NOMO-1 treated with DMSO at 0.1 percent for 48 hours (cell line): ENCODE data around the gene TOR1A.

ENCODE experiments used
- DNase-seq: peaks from one replicate; lab custom pipeline; 2025; ENCODE audit not compliant: unreplicated experiment; lab: John Stamatoyannopoulos, UW

Gene TOR1A, protein sequence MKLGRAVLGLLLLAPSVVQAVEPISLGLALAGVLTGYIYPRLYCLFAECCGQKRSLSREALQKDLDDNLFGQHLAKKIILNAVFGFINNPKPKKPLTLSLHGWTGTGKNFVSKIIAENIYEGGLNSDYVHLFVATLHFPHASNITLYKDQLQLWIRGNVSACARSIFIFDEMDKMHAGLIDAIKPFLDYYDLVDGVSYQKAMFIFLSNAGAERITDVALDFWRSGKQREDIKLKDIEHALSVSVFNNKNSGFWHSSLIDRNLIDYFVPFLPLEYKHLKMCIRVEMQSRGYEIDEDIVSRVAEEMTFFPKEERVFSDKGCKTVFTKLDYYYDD

DNA sequence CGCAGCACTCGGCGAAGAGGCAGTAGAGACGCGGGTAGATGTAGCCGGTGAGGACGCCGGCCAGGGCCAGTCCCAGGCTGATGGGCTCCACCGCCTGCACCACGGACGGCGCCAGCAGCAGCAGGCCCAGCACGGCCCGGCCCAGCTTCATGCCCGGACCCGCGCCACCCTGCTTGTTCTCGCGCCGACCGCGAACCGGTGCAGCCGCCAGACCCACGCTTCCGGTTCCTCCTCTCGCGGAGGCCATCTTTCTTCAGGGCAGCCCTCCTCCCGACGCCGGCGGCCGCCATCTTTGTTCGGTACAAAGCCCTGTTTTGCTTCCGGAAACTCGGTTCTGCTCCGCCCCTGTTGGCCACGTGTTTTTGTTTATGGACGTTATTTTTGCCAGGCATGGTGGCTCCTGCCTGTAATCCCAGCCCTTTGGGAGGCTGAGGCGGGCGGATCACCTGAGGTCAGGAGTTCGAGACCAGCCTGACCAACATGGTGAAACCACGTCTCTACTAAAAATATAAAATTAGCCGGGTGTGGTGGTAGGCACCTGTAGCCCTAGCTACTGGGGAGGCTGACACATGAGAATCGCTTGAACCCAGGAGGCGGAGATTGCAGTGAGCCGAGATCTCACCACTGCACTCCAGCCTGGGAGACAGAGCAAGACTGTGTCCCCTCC is at the start of gene TOR1A:
TSS of gene TOR1A (minus strand) at position 202 of the 667 bp plus-strand sequence. CDS start at position 151, 51 bp downstream.
- DNase-seq = peak; percentile 94

DNA sequence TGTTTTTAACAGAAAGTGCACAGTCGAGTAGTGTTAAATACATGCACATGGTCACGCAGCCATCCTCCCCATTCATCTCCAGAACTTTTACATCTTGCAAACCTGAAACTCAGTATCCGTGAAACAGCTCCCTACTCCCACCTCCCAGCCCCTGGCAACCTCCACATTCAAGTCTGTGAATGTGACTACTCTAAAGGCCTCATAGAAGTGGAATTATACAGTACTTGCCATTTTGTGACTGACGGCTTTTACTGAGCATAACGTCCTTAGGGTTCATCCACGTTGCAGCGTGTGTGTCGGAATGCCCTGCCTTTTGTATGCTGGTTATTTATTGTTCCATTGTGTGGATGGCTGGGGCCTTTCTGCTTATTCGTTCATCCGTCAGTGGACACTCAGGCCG is 47.1 kb upstream of the TOR1A start:
- no peak for DNase-seq

DNA sequence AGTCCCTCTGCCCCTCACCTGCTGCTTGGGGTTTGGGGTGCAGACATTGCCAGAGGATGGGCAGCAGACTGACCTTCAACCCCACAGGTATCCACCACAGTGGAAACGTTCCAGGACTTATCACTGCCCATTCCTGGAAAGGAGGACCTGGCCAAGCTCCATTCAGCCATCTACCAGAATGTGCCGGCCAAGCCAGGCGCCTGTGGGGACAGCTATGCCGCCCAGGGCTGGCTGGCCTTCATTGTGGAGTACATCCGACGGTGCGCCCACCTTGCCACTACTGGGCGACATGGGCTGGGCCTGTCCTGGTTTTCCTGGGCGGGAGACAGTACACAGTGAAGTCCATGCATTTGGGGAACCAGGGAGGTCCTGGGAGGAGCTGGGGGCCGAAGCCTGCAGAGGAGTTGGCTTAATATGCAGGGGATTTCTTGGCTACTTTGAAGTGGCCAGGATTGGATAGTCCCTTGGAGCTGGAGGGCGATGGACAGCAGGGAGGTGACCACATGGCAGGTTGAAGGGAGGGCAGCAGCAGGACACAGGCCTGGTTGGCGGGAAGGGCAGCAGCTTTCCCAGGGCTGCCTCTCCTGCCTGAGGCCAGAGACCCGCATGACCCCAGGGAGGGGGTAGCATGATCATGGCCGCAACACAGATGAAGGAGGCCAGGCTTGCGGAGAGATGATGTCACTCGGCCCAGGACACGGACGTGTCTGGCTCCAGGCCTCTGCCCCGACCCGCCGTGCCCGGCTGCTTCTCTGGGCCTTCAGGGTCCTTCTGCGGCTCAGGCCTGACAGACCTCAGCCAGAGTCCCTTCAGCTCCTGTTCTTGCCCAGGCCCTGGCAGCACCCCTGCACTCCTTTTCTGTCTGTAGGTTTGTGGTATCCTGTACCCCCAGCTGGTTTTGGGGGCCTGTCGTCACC is 45.9 kb upstream of the TOR1A start:
- DNase-seq = no peak

DNA sequence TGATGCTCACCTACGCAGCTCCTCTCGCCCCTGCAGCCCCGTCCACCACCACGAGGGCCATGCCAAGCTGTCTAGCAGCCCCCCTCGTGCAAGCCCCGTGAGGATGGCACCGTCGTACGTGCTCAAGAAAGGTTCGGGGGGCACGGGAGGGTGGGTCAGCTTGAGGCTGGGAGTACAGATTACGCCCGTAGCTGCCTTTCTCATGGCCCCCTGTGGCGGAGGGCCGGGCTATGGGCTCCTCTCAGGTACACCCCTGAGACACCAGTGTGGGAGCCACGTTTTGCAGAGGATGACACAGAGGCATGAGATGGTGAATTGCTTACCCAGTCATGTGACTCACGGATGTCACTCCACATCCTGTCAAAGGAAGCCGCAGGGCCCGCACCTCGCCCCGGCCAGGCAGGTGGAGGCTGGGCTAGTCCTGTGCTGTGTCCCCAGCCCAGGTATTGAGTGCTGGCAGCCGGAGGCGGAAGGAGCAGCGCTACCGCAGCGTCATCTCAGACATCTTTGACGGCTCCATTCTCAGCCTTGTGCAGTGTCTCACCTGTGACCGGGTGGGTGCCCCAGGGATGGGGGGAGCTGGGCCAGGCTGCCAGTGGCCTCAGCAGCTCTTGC is 45.0 kb upstream of the TOR1A start:
- no peak for DNase-seq

DNA sequence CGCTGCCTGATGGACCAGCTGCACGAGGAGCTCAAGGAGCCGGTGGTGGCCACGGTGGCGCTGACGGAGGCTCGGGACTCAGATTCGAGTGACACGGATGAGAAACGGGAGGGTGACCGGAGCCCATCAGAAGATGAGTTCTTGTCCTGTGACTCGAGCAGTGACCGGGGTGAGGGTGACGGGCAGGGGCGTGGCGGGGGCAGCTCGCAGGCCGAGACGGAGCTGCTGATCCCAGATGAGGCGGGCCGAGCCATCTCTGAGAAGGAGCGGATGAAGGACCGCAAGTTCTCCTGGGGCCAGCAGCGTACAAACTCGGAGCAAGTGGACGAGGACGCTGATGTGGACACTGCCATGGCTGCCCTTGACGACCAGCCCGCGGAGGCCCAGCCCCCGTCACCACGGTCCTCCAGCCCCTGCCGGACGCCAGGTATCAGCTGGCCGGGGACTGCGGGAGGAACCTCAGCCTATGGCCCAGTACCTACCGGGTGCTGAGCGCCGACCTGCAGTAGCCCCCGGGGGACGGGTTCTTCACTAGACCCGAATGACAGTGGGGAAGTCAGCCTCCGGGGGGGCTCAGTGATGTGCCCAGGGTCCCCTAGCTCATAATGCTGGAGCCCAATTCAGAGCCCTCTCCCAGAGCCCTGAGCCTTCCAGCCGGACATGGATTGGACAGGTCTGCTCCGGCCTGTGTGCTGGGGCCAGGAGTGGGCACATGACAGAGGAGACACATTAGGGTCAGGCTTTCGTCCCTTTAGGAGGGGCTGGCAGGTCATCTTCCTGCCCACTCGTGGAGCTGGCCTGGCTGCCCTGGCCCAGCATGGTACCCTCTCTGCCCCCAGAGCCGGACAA is 44.3 kb upstream of the TOR1A start:
- no peak for DNase-seq

DNA sequence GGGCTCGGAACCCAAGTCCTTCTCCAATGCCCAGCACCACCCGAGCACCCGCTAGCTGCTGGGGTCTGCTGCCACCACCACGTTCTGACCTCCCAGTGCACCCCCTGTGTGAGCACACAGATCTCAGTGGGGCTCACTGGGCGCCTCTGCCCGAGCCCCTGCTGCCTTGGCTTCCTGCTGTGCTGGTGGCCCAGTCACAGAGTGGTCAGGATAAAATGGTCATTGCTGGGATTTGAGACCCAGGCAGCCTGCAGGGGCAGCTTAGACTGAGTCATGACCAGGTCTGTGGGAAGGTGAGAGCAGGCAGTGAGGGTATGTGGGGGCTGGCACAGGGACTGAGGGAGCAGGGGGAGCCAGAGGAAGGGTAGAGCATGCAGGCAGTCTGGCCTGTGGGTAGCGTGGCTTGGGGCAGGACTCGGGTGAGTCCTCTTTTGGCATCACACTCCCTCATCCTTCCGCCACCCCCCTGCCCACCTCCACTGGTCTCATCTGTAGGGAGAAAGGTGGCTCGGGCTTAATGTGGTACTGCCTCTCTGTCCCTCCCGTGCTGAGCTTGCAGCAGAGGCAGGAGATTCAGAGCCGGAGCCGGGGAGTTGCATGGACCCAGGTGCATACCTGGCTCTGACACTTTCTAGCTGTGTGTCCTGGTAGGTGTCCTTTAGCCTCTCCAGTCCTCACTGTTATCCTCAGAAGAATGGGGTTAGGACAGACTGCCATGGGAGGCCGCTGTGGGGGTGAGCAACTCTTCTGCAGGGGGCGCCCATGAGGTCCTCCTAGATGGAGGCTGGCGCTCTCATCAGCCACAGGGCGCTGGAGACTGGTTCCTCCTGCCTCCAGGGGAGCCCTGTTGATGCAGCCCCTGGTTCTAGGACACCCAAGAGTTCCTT is 43.4 kb upstream of the TOR1A start:
- DNase-seq = no peak

DNA sequence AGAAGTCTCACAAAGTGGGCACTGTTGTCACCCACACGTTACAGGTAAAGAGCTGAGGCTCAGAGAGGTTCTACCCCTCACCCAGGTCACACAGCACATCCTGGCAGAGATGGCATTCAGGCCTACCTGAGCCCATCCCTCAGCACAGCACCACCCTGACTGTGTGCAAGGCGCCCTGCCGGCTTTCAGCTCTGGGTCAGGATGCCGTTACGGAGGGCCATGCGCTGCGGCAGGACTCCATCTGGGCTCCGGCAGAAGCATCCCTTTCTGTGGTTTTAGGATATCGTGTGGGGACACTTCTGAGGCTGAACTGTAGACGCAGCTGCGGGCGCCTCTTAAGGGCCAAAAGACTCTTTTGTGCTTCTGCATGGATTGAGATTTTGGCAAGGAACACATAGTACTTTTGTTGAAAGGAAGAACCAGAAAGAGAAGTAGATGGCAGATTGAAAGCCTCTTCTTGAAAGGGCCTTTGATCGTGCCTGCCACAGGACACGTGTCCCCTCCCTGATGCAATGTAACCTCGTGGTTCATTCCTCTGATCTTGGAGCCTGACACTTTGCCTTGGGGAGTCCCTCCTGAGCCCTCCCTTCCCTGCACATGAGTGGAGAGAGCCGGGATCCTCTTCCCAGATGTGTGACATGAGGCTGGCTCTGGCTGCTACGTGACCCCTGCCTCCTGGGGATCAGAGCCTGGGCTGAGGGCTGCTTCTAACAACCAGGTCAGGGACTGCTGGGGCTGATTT is 42.6 kb upstream of the TOR1A start:
- DNase-seq = no peak

DNA sequence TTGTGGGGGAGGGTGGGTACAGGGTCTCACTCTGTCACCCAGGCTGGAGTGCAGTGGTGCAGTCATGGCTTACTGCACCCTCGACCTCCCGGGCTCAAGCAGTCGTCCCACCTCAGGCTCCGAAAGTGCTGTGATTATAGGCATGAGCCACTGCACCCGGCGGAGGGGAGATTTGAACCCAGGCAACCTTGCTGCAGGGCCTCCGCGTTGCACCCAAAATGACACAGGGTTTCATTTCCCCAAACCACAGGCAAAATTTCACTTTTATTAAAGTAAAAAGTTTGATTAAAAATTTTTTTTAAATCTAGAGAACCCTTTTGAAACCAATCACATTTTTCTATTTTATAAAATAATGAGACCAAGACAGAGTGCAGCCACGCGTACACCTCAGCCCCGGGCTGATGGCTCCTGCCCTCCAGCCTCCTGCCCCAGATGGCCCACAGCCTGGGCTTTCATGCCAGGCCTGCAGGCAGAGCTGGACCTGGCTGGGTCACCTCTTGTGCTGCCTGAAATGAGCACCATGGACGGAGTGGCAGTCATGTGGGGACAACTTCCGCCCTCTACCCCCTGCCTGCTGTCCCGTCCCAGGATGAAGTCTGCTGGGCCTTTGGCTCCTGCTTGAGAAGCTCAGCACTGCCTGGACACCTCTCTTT is 41.9 kb upstream of the TOR1A start:
- no peak for DNase-seq

DNA sequence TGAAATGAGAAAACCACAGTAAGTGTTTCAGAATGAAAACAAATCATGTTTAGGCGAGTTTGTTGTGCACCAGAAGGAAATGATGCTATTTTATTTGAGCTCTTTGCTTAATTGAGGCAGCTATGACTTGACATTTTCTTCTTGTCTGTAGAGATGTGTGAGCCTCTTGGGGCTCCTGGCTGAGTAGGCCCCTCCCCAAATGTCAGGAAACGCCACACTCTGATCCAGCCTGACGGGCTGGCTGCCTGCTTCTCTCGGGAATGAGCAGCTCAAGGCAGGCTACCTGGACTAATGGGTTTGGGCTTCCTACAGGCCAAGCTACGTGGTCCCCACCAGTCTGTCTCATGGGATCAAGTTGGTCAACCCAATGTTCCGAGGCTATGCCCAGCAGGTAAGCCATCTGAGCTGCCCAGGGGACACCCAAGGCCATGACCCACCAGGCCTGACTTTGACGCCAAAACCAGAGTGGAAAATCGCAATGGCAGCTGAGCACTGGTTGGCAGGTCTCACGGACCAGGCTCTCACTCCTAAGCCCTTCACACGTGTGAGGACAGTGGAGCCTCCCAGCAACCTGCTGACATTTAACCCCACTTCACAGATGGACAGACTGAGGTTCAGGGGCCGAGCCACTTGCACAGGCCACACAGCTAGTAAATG is 41.2 kb upstream of the TOR1A start:
- no peak for DNase-seq

DNA sequence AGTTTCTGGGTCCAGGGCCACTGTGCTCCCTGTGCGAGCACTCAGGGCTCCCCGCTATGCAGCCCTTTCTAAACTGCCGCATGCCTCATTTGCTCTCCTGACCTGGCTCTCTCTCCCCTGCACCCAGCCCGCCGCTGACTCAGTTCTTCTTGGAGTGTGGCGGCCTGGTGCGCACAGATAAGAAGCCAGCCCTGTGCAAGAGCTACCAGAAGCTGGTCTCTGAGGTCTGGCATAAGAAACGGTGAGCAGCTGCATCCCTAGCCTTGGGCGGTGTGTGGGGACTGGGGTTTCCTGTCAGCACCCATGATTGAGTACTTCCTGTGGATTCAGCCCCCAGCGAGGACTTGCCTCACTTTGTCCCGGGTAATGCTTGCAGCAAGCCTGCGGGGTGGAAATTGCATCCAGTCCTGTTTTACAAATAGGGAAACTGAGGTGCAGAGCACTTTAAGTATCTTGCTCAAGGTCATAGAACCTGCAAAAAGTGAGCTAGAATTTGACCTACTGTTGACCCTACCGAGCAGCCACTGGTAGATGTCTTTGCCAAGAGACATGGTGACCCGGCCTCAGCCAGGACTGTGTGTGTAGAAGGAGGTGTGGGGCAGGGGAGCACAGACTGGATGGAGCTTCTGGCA is 39.2 kb upstream of the TOR1A start:
- DNase-seq = peak; percentile 91

DNA sequence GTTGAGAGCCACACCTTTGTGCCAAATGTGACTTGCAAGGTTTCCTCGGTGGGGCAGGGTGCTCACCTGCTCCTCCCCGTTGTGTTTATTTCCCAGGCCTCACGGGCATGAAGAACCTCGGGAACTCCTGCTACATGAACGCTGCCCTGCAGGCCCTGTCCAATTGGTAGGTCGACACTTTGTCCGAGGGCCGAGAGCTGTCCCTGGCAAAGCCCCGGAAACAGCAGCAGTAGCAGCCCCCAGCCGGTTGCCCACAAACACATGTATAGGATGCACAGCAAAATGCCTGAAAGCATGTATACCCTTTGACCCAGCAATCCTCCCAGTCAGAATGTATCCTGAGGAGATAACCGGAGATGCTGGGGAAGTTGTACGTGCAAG is 37.5 kb upstream of the TOR1A start:
- DNase-seq = no peak

DNA sequence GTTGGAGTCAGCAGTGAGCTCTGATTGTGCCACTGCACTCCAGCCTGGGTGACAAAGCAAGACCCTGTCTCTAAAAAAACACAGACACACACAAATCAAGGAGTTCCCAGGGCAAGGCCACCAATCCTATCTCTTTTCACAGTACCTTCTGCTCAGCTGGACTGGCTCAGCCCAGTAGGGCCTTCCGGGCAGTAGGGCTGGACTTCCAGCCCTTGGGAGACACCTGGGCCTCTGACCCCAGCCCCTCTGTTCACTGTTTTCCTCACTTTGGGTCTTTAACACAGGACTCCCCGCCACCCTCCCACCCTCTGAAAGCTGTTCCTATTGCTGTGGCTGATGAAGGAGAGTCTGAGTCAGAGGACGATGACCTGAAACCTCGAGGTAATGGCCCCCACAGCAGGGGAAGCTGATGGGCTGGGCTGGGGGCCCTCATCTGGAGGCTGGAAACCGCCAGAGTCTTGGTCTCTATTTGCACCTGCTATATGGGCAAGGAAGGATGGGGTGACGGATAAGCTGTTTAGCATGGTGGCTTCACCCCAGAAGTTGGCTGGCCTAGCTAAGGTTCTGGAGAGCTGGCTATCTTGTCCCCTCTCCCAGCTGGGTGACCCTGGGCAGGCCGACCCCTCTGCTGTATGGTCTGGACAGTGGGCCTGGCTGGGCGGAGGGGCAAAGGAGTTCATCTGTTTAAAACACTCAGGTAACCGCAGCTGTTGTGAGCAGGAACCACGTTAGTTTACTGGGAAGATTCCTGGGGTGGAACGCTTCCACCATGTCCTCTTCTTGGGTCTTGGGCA is 36.9 kb upstream of the TOR1A start:
- DNase-seq = no peak

DNA sequence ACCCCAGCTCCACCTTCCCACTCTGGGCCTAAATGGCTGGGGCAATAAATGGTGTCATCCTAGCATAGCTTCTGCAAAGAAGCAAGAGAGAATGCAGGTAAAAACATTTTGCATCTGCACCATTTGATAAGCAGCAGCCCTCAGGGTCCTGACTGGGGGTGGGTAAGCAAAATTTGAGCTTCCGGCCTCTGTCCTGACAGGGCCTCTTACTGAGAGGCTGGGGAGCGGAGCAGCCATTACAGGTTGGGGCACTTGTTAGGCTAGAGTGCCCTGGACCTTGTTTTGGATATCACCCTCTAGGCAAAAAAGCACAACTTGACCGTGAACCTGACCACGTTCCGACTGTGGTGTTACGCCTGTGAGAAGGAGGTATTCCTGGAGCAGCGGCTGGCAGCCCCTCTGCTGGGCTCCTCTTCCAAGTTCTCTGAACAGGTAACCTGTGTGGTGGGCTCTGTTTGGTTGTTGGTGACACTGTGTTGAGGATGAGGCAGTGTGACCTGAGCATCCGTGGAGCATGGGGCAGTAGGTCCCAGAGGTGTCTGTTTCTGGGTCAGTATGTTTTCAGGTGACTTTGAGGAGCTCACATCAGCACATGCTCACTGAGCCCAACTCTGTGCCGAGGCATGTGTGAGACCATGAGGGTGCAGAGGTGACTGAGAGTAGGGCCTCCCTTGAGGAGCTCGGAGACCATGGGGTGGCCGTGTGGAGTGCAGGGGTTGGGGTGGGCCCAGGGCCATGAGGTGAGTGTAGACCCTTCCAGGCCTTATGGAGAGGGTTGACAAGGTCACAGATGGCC is 34.4 kb upstream of the TOR1A start:
- DNase-seq = no peak

DNA sequence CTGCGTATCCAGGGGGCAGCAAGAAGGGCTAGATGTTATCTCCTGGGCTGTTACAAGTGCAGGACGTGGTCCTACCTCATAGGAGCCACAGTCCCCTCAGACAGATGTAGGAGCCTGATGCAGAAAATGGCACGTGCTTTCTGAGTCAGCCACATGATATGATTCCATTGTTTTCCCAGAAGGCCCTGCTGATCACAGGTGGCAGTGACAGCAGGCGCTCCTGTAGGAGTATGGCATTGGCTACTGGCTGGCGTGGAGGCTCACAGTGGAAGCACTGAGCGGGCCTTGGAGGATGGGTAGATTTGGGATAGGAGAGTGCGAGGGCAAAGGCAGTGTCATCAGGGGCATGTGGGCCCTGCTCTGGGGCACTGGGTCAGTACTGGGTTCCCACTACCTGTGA is 33.3 kb upstream of the TOR1A start:
- no peak for DNase-seq

DNA sequence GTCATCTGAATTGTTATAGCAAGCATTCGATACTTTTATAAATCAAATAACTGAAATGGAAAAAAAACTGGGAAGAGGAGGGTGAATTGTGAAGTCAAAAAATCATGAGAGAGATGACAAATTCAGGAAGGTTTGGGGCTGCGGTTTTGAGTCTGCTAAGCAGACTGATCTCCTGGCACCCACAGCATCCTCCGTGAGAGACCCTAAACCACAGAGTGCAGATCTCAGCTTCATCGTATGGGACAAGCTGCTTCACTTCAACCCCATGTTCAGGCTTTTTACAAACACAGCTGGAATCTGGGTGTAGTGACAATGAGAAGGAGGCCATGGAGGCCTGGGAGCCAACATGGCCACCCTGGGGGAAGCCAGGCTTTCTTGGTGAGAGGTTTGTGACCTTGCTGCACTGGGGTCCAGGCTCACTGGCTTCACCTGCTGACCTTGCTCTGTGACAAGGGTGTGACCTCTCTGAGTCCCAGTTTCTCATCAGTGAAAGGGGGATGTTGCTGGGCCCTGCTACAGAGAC is 30.7 kb upstream of the TOR1A start:
- no peak for DNase-seq
